Measurements from ENCODE around the gene MCM8.

- peak; percentile 90 for TF ChIP-seq POLR2AphosphoS5 (IDR thresholded peaks at IDR 0.05)
- TF ChIP-seq EP300 (IDR thresholded peaks at IDR 0.05): no peak
- no peak for TF ChIP-seq CTCF (IDR thresholded peaks at IDR 0.05)
These were observed 57.8 kb downstream of the MCM8 start for GRCh38 chr20:6008254-6008653.

All from gastroesophageal sphincter (tissue), 3 donors.